BJ (cell line): Measurements from ENCODE around the gene RPL10A. TPM values are rescaled to one million over a fixed set of nuclear protein-coding genes. Genes with fewer than 3 reads are reported as not detected.

Source experiments
- CTCF ChIA-PET: fragments of 350-600 bp; formaldehyde crosslinking; extraction: SDS; loops from one replicate; lab custom pipeline; 2021; ENCODE audit warnings: antibody characterized with exemption, inconsistent platforms; lab: Yijun Ruan, JAX
- POLR2A ChIA-PET: fragments of 300-600 bp; sonication (Branson Sonifier 250); formaldehyde crosslinking; extraction: SDS; loops from one replicate; lab custom pipeline; 2021; ENCODE audit warnings: antibody characterized with exemption; lab: Charles Lee
- DNase-seq: peaks from one replicate; pipeline ENCODE4 v3.0.0-alpha.2; 2011; ENCODE audit warnings: low read depth
- H3K27me3 ChIP-seq: 2 replicates; pipeline ENCODE4 v1.6.0; 2011; ENCODE audit warnings: low read length; ENCODE audit not compliant: control insufficient read depth, insufficient read depth
- H3K36me3 ChIP-seq: 2 replicates; pipeline ENCODE4 v1.5.1; 2011; ENCODE audit warnings: low read length; ENCODE audit not compliant: control insufficient read depth, insufficient read depth
- H3K4me3 ChIP-seq: 2 replicates; pipeline ENCODE4 v1.5.1; 2011; ENCODE audit warnings: low read depth, mild to moderate bottlenecking, control low read depth, low read length
- polyA plus RNA-seq: library from polyadenylated mRNA; depleted of rRNA; stranded (reverse); fragments of >200 nt; gene quantifications from 2 replicates; pipeline ENCODE4 v1.2.3, GENCODE V29; 2011
- TF ChIP-seq, protein P1 (sequence below): IDR thresholded peaks from 2 replicates; pipeline ENCODE4 v1.5.1; 2011; ENCODE audit warnings: low read depth, mild to moderate bottlenecking, control low read depth, inconsistent platforms, low read length, moderate library complexity; ENCODE audit not compliant: insufficient read depth

RPL10A gene
- polyA plus RNA-seq, 1 experiment: 2,524 TPM

DNA sequence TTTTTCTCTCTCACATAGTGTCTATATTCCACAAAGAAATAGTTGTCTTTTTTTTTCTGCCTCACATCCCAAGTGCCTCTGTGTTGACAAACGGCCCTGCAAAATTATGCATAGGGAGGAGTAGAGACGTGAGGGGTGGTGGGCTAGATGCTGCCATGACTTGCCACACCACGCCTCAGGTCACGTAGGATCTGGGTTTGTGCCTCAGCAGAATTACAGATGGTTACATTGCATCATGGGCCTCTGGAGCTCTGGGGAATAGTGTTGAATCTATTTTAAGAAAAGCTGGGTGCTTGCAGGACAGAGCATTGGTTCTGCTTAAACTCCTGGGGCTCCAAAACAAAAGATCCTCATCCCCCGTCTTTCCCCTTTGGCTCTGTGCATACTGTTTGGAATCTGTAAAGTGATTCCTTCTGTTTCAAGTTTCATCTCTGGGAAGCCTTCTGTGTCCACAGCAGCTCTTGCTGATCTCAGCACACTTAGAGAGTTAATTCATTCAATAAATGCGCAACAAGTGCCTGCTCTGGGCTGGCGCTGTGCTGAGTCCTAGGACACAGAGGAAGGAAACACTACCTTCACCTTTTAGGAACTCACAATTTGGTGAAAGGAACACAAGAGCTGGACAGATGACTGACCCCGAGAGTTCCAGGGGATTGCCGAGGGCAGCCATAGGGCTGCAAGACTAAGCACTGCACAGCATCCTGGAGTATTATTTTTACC lies 13.7 kb upstream of the RPL10A start:
- Histone ChIP-seq H3K36me3 (peaks cover 18% of the 10 kb centered on the region), H3K27me3 (no peaks in the 10 kb centered on the region), H3K4me3 (no peak overlapping the region)
- TF ChIP-seq, protein P1, sequence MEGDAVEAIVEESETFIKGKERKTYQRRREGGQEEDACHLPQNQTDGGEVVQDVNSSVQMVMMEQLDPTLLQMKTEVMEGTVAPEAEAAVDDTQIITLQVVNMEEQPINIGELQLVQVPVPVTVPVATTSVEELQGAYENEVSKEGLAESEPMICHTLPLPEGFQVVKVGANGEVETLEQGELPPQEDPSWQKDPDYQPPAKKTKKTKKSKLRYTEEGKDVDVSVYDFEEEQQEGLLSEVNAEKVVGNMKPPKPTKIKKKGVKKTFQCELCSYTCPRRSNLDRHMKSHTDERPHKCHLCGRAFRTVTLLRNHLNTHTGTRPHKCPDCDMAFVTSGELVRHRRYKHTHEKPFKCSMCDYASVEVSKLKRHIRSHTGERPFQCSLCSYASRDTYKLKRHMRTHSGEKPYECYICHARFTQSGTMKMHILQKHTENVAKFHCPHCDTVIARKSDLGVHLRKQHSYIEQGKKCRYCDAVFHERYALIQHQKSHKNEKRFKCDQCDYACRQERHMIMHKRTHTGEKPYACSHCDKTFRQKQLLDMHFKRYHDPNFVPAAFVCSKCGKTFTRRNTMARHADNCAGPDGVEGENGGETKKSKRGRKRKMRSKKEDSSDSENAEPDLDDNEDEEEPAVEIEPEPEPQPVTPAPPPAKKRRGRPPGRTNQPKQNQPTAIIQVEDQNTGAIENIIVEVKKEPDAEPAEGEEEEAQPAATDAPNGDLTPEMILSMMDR: no peak
- DNase-seq: no peak
- ChIA-PET CTCF (interaction anchor here (0.7 to 9.5 kb wide), 8 partner anchors 11 to 157 kb away, joined by 3 to 144 read pairs (median 5); partner anchors contain the start of genes DEF6, PPARD and RPL10A), POLR2A (interaction anchor here (0.7 kb wide), 1 partner anchor 69 kb away, joined by 8 read pairs; no protein-coding TSS in a partner anchor)

- no peaks in the 10 kb centered on the region for H3K27me3 ChIP-seq
- ChIA-PET POLR2A (no interaction called here), CTCF (interaction anchor here (1.2 to 2.4 kb wide), 2 partner anchors 9 to 11 kb away, joined by 3 to 22 read pairs; partner anchors contain the start of gene RPL10A)
- TF ChIP-seq, protein P1: no peak
- H3K36me3 ChIP-seq: peaks cover 21% of the 10 kb centered on the region
- DNase-seq: no peak
- no peak overlapping the region for H3K4me3 ChIP-seq
These were observed 10.3 kb upstream of the RPL10A start for GRCh38 chr6:35457907-35458306.

DNA sequence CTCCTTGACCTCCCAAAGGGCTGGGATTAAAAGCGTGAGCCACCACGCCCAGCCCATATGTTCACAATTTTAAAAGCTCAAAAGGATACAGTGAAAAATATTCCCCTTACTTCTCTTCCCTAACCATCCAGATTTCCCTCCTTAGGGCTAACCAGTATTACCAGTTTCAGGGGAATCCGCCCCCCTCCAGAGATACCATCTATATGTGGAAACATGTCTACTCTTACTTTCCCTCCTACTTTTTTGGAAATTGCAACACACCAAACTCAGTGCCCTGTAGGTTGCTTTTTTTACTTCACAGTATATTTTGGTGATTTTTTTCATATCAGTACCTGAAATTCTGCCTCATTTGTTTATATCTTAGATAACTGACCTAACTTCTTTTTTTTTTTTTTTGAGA lies 6.9 kb upstream of the RPL10A start:
- ChIA-PET POLR2A (no interaction called here), CTCF (no interaction called here)
- TF ChIP-seq, protein P1: no peak
- no peaks in the 10 kb centered on the region for H3K27me3 ChIP-seq
- peaks cover 18% of the 10 kb centered on the region for H3K36me3 ChIP-seq
- H3K4me3 ChIP-seq: no peak overlapping the region
- no peak for DNase-seq

- POLR2A ChIA-PET: interaction anchor here (0.6 kb wide), 1 partner anchor 351 kb away, joined by 12 read pairs; no protein-coding TSS in a partner anchor
- TF ChIP-seq, protein P1: no peak
- Histone ChIP-seq H3K36me3 (peaks cover 12% of the 10 kb centered on the region), H3K27me3 (no peaks in the 10 kb centered on the region), H3K4me3 (no peak overlapping the region)
- CTCF ChIA-PET: interaction anchor here (1.0 to 2.0 kb wide), 3 partner anchors 9 to 122 kb away, joined by 3 to 7 read pairs (median 4); no protein-coding TSS in a partner anchor
- no peak for DNase-seq
These were observed 4.9 kb upstream of the RPL10A start for GRCh38 chr6:35463292-35463691.

GRCh38 chr6:35465646-35466045 lies 2.6 kb upstream of the RPL10A start:
- peaks cover 14% of the 10 kb centered on the region for H3K36me3 ChIP-seq
- no peak overlapping the region for H3K4me3 ChIP-seq
- DNase-seq: no peak
- ChIA-PET POLR2A (no interaction called here), CTCF (interaction anchor here (1.0 to 1.6 kb wide), 6 partner anchors 9 to 138 kb away, joined by 3 to 7 read pairs (median 4); partner anchors contain the start of genes FANCE and PPARD)
- H3K27me3 ChIP-seq: no peaks in the 10 kb centered on the region
- TF ChIP-seq, protein P1: no peak
